ENCODE results near the gene UBE2O.

Gene UBE2O

DNA sequence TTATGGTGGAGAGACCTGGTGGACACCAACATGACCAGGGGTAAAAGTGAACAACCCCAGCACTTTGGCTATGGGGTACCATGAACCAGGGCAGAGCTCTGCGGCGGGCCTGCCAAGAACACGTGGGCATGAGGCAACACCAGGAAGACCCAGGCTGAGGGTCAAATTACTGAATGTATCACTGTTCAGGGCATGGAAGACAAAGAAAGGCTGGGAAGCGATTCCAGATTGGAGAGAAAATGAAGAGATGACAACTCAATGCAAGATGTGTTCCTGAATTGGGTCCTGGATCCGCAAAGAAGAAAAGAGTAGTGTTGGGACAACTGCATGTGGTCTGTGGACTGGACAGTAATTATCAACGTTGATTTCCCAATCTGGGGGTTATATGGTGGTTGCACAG is 48.7 kb downstream of the UBE2O start:
- H3K27ac ChIP-seq: no peak overlapping the region
- no peak for TF ChIP-seq ZFX (IDR thresholded peaks at IDR 0.05)
- no peak for TF ChIP-seq CTCF (conservative IDR thresholded peaks at IDR 0.05)

GRCh38 chr17:76402711-76403110 is 50.2 kb downstream of the UBE2O start:
- TF ChIP-seq ZFX (IDR thresholded peaks at IDR 0.05) (no peak), CTCF (conservative IDR thresholded peaks at IDR 0.05) (no peak)
- no peak overlapping the region for H3K27ac ChIP-seq

DNA sequence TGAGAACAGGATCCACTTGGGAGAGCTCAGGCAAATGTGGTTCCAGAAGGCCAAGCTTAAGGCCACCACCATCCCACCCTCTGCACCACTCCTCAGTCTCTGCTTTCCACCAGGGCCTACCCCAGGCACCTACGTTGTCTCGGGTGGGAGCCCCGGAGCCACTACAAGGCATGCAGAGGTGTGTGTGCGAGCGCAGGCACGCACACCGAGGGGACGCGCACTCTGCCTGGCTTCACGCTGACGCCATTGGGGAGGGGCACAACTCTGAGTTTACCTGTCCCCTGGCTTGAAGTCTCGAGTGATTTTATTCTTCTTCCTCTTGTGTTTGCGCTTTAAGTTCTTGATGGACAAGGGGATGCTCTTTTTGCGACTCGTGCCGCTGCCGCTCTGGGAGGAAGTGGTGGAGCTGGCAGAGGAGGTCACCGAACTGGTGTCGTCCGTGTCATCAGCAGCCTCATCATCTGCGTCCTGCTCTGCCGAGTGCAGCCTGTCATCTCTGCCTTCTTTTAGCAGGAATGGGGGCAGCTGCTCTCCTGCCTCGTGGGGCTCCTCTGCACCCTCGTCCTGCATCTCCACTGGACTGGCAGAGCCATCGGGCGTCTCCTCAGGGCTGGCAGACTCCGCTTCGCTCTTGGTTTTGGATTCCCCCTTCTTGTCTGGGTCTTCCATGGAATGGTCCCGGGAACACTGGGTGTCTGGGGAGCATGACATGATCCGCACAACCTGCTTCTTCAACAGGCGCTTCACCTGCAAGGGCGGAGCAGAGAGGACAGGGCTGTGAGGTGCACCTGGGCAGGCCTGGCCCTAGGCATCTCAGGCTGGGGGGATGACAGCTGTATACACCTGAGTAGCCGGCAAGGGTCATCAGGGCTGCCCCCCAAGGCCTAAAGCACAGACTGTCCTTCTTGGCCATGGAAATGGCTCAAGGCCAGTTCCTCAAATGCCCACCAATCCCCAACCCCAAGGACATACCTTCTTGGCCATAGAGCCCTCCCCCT is 53.5 kb downstream of the UBE2O start:
- H3K27ac ChIP-seq: no peak overlapping the region
- TF ChIP-seq CTCF (conservative IDR thresholded peaks at IDR 0.05) (no peak), ZFX (IDR thresholded peaks at IDR 0.05) (no peak)

- no peak overlapping the region for H3K27ac ChIP-seq
- TF ChIP-seq CTCF (conservative IDR thresholded peaks at IDR 0.05): no peak
- TF ChIP-seq ZFX (IDR thresholded peaks at IDR 0.05): no peak
Measured at GRCh38 chr17:76398523-76399174, 54.3 kb downstream of the UBE2O start.

GRCh38 chr17:76397687-76398522 is 55.0 kb downstream of the UBE2O start:
- no peak for TF ChIP-seq ZFX (IDR thresholded peaks at IDR 0.05)
- TF ChIP-seq CTCF (conservative IDR thresholded peaks at IDR 0.05): peak; percentile 95
- no peak overlapping the region for H3K27ac ChIP-seq

DNA sequence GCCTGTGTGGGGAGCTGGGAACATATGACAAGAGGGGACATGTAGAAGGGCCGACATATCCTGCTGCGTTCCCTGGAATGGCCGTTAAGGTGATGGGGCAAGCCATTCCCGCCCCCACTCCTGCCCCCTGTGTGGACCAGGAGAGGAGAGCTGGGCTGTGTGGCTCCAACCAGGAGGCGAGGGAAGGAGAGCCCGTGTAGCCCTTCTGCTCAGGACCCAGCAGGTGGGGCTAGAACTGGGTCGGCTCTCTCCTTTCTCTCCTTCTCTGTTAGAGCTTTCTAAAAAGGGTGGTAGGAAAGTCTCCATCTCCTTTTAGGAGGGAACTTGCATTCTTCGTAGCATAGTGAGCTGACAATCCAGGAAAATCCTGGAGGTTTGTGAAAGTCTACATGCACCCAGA is 55.8 kb downstream of the UBE2O start:
- TF ChIP-seq ZFX (IDR thresholded peaks at IDR 0.05): no peak
- H3K27ac ChIP-seq: no peak overlapping the region

- no peak overlapping the region for H3K27ac ChIP-seq
- no peak for TF ChIP-seq ZFX (IDR thresholded peaks at IDR 0.05)
- no peak for TF ChIP-seq CTCF (conservative IDR thresholded peaks at IDR 0.05)
Measured at GRCh38 chr17:76395980-76396379, 57.0 kb downstream of the UBE2O start.

All from C4-2B (cell line).